ENCODE measurements around the gene E2F3.

- TF ChIP-seq, protein P1, sequence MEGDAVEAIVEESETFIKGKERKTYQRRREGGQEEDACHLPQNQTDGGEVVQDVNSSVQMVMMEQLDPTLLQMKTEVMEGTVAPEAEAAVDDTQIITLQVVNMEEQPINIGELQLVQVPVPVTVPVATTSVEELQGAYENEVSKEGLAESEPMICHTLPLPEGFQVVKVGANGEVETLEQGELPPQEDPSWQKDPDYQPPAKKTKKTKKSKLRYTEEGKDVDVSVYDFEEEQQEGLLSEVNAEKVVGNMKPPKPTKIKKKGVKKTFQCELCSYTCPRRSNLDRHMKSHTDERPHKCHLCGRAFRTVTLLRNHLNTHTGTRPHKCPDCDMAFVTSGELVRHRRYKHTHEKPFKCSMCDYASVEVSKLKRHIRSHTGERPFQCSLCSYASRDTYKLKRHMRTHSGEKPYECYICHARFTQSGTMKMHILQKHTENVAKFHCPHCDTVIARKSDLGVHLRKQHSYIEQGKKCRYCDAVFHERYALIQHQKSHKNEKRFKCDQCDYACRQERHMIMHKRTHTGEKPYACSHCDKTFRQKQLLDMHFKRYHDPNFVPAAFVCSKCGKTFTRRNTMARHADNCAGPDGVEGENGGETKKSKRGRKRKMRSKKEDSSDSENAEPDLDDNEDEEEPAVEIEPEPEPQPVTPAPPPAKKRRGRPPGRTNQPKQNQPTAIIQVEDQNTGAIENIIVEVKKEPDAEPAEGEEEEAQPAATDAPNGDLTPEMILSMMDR (IDR thresholded peaks at IDR 0.05), result no peak
- TF ChIP-seq POLR2A (IDR thresholded peaks at IDR 0.05), result no peak
Observed at GRCh38 chr6:20433321-20433720, 31.6 kb downstream of the E2F3 start.
